ENCODE measurements around the gene FTO.

Gene FTO

GRCh38 chr16:53849994-53850393, 146.0 kb downstream of the FTO start:
- TF ChIP-seq CTCF (IDR thresholded peaks at IDR 0.05; ENCODE audit: insufficient read depth, low read length, missing control alignments) = no peak
- H3K4me3 ChIP-seq (ENCODE audit: low read depth, low read length) = no peak overlapping the region
- ChIA-PET POLR2A (no interaction called here), CTCF (interaction anchor here (1.2 to 1.7 kb wide), 2 partner anchors 9 to 17 kb away, joined by 3 to 5 read pairs; no protein-coding TSS in a partner anchor)
- no peak for DNase-seq (ENCODE audit: low read depth, low spot score)

- TF ChIP-seq CTCF (IDR thresholded peaks at IDR 0.05; ENCODE audit: insufficient read depth, low read length, missing control alignments) = no peak
- H3K4me3 ChIP-seq (ENCODE audit: low read depth, low read length) = no peak overlapping the region
- DNase-seq (ENCODE audit: low read depth, low spot score) = no peak
- ChIA-PET POLR2A (no interaction called here), CTCF (no interaction called here)
Measured at GRCh38 chr16:53852678-53853077, 148.7 kb downstream of the FTO start.

DNA sequence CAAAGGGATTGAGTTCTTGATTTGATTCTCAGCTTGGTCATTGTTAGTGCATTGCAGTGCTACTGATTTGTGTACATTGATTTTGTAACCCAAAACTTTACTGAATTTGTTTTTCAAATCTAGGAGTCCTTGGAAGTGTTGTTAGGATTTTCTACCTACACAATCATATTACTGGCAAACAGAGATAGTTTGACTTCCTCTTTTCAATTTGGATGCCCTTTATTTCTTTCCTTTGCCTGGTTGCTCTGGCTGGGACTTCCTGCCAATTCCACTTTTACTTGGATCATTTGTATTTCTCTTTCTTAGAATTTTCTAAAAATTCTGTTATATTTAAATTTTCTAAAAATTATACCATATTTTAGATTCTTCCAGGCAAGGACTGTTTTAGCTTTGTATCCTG, 151.1 kb downstream of the FTO start:
- CTCF ChIA-PET = no interaction called here
- POLR2A ChIA-PET = no interaction called here
- TF ChIP-seq CTCF (IDR thresholded peaks at IDR 0.05; ENCODE audit: insufficient read depth, low read length, missing control alignments) = no peak
- DNase-seq (ENCODE audit: low read depth, low spot score) = no peak
- H3K4me3 ChIP-seq (ENCODE audit: low read depth, low read length) = no peak overlapping the region

DNA sequence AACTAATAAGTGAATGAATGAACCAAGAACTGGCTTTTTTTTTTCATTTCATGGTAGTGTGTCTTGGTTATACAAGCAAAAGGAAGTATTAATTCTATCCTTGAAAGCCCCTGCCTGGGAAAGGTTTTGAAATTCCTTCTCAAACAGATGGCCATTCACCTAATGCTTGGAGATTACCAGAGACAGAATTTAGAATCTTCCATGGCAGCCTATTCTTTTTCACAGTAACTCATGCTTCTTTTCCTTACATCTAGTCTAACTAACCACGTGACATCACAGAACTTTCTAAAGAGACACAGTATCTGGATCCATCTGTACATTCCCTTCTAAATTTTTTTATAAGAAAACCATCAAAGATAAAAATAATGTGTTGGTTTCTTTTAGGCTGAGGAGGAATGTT, 151.6 kb downstream of the FTO start:
- DNase-seq (ENCODE audit: low read depth, low spot score) = no peak
- CTCF ChIA-PET = no interaction called here
- H3K4me3 ChIP-seq (ENCODE audit: low read depth, low read length) = no peak overlapping the region
- no peak for TF ChIP-seq CTCF (IDR thresholded peaks at IDR 0.05; ENCODE audit: insufficient read depth, low read length, missing control alignments)
- POLR2A ChIA-PET = no interaction called here

DNA sequence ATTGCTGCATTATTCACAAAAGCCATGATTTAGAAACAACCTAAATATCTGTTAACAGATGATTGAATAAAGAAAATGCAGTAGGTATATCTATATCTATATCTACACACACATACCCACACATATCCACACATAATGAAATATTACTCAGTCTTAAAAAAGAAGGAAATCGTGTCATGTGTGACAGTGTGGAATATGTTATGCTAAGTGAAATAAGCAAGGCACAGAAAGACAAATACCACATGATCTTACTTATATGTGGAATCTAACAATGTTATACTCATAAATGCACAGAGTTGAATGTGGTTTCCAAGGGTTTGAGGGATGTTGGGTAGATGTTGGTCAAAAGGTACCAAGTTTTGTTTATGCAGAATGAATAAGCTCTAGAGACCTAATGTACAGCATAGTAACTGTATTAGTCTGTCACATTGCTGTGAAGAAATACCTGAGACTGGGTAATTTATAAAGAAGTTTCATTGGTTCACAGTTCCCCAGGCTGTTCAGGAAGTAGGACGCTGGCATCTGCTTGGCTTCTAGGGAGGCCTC, 156.1 kb downstream of the FTO start:
- TF ChIP-seq CTCF (IDR thresholded peaks at IDR 0.05; ENCODE audit: insufficient read depth, low read length, missing control alignments) = no peak
- H3K4me3 ChIP-seq (ENCODE audit: low read depth, low read length) = no peak overlapping the region
- POLR2A ChIA-PET = no interaction called here
- CTCF ChIA-PET = no interaction called here
- no peak for DNase-seq (ENCODE audit: low read depth, low spot score)

DNA sequence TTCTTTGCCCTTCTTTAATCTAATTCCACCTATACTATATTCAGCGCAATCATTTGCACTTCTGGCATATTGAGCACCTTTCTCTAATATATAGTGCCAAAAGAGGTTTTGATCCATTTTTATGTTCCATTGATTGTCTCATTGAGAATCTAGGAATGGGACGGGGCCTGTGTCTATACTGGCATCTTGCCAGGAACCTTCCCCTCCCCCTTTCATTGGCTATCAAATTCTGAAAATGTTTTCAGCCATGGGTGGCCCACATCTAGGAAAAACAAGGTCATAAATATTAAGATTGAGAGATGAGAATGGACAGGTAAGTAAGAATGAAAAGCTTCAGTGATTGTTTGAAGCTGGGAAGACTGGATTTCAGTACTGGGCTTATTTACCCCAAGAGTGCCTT, 159.9 kb downstream of the FTO start:
- no peak overlapping the region for H3K4me3 ChIP-seq (ENCODE audit: low read depth, low read length)
- CTCF ChIA-PET = interaction anchor here (0.9 kb wide), 1 partner anchor 27 kb away, joined by 3 read pairs; no protein-coding TSS in a partner anchor
- POLR2A ChIA-PET = no interaction called here
- DNase-seq (ENCODE audit: low read depth, low spot score) = no peak
- no peak for TF ChIP-seq CTCF (IDR thresholded peaks at IDR 0.05; ENCODE audit: insufficient read depth, low read length, missing control alignments)
